Astrocyte of the spinal cord (primary cell): ENCODE measurements around the gene SUGCT.
"Not testable (repeated sequence)": the region's sequence is repeated elsewhere in the genome, so short reads cannot be mapped to it uniquely, and the experiment has no call there.

Experiments
- DNase-seq: peaks from one replicate; pipeline ENCODE4 v3.0.0; 2011; ENCODE audit warnings: low read depth, low spot score
- H3K4me3 ChIP-seq: 2 replicates; pipeline ENCODE4 v1.5.1; 2011; ENCODE audit warnings: low read depth, mild to moderate bottlenecking, low read length, moderate library complexity
- in situ Hi-C: cut with HindIII; loops from 2 replicates; pipeline ENCODE4 v1.10.0; 2017; ENCODE audit warnings: low sequenced_read_pairs
- TF ChIP-seq, protein P1 (sequence below): IDR thresholded peaks from 2 replicates; pipeline ENCODE4 v1.5.1; 2012; ENCODE audit warnings: low read depth, mild to moderate bottlenecking, low read length, inconsistent platforms

SUGCT gene

DNA sequence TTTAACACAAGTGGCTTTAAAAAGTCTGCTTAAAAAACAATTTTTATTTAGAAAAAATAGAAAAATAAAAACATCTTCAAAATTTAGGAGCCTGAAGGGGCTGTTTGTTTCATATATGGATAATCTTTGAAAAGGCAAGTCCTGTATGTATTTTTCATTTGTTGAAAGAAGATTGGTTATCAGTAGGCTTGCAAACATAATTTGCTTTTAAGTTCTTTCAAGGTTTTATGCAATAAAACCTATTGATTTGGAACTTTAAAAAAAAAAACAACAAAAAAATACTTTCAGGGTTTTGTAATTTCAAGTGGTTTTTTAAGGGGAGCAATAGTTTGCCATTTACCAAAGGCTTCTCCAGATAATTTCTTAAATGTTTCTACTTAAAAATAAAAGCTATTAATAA, 36.0 kb upstream of the SUGCT start:
- H3K4me3 ChIP-seq: no peak overlapping the region
- in situ Hi-C loops: no loop called here
- TF ChIP-seq, protein P1, sequence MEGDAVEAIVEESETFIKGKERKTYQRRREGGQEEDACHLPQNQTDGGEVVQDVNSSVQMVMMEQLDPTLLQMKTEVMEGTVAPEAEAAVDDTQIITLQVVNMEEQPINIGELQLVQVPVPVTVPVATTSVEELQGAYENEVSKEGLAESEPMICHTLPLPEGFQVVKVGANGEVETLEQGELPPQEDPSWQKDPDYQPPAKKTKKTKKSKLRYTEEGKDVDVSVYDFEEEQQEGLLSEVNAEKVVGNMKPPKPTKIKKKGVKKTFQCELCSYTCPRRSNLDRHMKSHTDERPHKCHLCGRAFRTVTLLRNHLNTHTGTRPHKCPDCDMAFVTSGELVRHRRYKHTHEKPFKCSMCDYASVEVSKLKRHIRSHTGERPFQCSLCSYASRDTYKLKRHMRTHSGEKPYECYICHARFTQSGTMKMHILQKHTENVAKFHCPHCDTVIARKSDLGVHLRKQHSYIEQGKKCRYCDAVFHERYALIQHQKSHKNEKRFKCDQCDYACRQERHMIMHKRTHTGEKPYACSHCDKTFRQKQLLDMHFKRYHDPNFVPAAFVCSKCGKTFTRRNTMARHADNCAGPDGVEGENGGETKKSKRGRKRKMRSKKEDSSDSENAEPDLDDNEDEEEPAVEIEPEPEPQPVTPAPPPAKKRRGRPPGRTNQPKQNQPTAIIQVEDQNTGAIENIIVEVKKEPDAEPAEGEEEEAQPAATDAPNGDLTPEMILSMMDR: no peak
- no peak for DNase-seq

DNA sequence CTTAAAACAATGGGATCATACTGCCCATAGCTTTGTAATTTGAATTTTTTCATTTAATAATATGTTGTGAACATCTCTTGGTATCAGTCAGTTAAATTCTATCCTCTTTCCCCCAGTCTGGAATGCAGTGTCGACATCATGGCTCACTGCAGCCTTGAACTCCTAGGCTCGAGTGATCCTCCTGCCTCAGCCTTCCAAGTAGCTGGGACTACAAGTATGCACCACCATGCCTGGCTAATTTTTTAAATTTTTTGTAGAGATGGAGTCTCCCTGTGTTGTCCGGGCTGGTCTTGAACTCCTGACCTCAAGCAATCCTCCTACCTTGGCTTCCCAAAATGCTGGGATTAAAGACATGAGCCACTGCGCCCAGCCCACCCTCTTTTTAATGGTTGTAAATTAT, 35.0 kb upstream of the SUGCT start:
- in situ Hi-C loops: no loop called here
- TF ChIP-seq, protein P1: no peak

DNA sequence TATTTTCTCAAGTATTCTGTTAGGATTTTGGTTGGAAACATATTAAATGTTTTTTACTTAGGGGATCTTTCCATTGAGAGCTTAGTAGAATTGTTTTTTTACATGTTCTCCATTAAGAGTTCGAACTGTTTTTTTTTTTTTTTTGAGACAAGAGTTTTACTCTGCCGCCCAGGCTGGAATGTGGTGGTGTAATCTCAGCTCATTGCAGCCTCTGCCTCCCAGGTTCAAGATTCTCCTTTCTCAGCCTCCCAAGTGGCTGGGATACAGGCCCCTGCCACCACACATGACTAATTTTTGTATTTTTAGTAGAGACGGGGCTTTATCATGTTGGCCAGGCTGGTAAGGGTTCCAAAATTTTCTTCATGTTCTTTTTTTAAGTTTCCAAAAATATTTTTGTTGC, 33.6 kb upstream of the SUGCT start:
- TF ChIP-seq, protein P1: no peak
- in situ Hi-C loops: no loop called here
- no peak overlapping the region for H3K4me3 ChIP-seq
- no peak for DNase-seq

More for the DNA sequence above, 35.0 kb upstream of the SUGCT start:
- DNase-seq: no peak
- H3K4me3 ChIP-seq: no peak overlapping the region

DNA sequence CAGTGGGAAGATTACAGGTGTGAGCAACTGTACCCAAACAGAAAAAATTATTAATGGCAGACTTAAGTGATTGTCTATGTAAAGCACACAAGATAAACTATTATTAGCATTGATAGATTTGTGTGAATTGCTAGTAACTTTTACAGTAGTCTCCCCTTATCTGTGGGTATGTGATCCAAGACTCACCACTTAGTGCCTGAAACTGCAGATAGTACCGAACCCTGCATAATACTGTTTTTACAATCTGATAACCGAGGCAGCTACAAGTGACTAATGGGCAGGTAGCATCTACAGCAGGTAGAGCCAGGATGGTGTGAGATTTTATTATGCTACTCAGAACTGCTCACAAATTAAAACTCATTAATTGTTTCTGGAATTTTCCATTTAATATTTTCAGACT, 31.9 kb upstream of the SUGCT start:
- no peak for DNase-seq
- in situ Hi-C loops: no loop called here
- TF ChIP-seq, protein P1: no peak
- no peak overlapping the region for H3K4me3 ChIP-seq

DNA sequence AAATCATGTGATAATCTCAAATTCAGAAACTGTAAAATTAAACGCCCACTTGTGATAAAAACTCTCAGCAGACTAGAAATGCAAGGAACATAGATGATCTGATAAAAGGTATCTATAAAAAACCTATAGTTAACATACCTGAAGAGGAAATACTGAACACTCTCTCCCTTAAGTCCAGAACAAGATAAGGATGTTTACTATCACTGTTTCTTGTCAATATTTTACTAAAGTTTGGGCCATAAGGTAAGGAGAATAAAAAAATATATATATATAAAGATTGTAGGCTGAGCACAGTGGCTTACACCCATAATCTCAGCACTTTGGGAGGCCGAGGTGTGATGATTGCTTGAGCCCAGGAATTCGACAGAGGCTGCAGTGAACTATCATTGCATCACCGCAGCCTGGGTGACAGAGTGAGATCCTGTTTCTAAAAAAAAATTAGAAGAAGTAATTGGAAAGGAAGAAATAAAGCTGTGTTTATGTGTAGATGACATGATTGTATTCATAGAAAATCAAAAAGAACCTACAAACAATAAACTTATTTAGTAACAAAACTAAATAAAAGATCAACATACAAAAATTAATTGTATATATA, 28.8 kb upstream of the SUGCT start:
- DNase-seq: no peak
- H3K4me3 ChIP-seq: no peak overlapping the region
- in situ Hi-C loops: no loop called here
- TF ChIP-seq, protein P1: no peak

DNA sequence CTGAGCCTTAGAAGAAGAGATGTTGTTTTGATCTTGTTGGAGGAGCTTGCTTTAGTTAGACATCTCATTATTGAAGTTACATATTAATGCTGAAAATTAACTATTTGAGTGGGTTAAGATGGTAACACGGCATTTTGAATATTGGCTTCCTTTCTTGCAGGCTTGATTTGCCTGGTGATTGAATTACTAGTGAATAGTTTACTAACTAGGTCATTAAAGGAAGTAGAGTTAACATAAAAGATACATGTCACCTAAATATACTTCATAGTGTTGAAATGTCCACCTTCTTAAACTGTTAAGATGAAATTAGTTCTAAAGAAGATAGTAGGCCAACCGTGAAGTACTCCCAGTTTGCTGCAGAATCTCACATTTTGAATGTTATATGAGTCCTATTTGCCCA, 18.9 kb upstream of the SUGCT start:
- no peak for DNase-seq
- TF ChIP-seq, protein P1: no peak
- in situ Hi-C loops: no loop called here

GRCh38 chr7:40117199-40117598, 17.6 kb upstream of the SUGCT start:
- H3K4me3 ChIP-seq, in situ Hi-C loops, DNase-seq: not testable (repeated sequence)

More for the DNA sequence above, 18.9 kb upstream of the SUGCT start:
- no peak overlapping the region for H3K4me3 ChIP-seq

DNA sequence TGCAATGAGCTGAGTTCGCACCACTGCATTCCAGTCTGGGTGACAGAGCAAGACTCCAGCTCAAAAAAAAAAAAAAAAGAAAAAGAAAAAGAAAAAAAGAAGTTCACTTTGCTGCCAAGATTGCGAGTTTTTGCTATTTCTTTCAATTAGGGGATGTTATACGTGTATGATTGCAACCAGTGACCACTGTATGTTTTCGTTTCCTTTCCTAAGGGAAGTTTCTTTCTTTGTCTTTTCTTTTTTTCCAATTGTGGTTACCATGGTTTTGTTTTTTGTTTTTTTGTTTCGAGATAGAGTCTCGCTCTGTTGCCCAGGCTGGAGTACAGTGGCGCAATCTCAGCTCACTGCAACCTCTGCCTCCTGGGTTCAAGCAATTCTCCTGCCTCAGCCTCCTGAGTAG, 16.6 kb upstream of the SUGCT start:
- H3K4me3 ChIP-seq, DNase-seq, in situ Hi-C loops: not testable (repeated sequence)
